Right atrium auricular region (tissue), 2 donors: ENCODE data around the gene SIGLEC10. TPM values are rescaled to one million over a fixed set of nuclear protein-coding genes. Genes with fewer than 3 reads are reported as not detected.

Experiments used
- DNase-seq: peaks from one replicate; pipeline ENCODE4 v3.0.0-alpha.2; 2019; ENCODE audit warnings: low spot score
- H3K27ac ChIP-seq, 2 donors: fragments of 200-600 bp; sonication (generic); 1 replicate in 1 of 2; 2 replicates in 1 of 2; pipeline ENCODE4 v1.5.1; 2016 to 2019
- H3K27me3 ChIP-seq, 2 donors: fragments of 200-600 bp; sonication (generic); one replicate each; pipeline versions ENCODE4 v1.5.1 to v1.6.0; 2017 to 2019
- H3K36me3 ChIP-seq: fragments of 200-600 bp; sonication (generic); one replicate; pipeline ENCODE4 v1.5.1; 2016
- H3K4me1 ChIP-seq, 2 donors: fragments of 200-600 bp; sonication (generic); one replicate each; pipeline versions ENCODE4 v1.5.1 to v1.6.0; 2017 to 2019
- H3K4me3 ChIP-seq, 2 donors: fragments of 200-600 bp; sonication (generic); 1 replicate in 1 of 2; 2 replicates in 1 of 2; pipeline ENCODE4 v1.5.1; 2017 to 2019; ENCODE audit warnings: mild to moderate bottlenecking in 1 of 2, moderate library complexity in 1 of 2
- H3K9me3 ChIP-seq, 2 donors: fragments of 200-600 bp; sonication (generic); one replicate each; pipeline ENCODE4 v1.5.1; 2019
- CTCF ChIP-seq, 2 donors: fragments of 200-600 bp; sonication (generic); IDR thresholded peaks; one replicate each; pipeline ENCODE4 v1.5.1; 2019; ENCODE audit warnings: antibody characterized with exemption in 2 of 2
- total RNA-seq, 2 donors: library from RNA; depleted of rRNA; stranded (reverse); fragments of >200 nt; gene quantifications; one replicate each; pipeline ENCODE4 v1.1.0, GENCODE V29; 2016

The SIGLEC10 gene
- total RNA-seq, 2 donors from 2014 or later, result 0.22 to 7.7 TPM

DNA sequence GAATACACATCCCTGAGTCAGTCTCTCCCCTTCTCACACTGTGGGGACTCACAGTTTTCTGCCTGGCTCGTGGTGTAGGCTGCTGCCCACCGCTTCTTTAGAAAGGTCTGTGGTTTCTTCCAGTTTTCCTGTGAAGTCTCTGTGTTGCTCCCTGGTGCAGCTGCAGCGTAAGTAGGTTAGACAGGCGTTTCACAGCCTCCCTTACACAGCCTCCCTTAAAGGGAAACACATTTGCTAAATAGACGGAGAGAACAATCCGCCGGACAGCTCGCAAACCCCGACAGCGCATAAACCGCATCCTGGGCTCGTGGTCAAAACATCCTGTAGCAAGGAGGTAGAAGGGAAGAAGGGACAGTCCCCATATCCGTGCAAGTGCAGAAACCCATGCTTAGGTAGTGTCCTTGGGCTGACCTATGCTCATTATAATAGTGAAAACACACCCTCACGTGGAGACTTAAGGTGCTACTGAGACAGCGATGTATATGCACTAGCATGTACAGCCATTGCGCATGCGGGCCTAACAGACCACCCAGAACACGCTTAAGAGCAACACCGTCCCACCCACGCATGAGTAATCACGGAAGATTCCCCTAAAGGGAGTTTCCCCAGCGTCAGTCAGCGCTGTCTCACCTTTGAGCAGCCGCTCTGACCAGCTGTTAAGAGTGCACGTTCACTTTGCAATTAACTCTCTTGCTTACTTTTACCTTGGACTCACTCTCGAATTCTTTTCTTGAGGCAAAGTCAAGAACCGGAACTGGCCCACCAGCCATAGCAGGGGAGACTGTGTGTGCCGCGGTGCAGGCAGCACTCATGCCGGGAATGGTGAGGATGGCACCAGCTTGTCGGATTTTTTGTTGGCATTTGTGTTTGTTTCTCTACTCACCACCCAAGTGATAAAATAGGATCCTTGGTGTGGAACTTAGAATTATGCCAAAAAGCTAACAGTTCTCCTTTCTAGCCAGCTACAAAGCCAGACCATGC lies 24.3 kb upstream of the SIGLEC10 start:
- Histone ChIP-seq H3K4me3 (no peak overlapping the region), H3K4me1 (no peaks in the 10 kb centered on the region), H3K27me3 (no peaks in the 10 kb centered on the region), H3K36me3 (no peaks in the 10 kb centered on the region), H3K27ac (no peak overlapping the region), H3K9me3 (no peaks in the 10 kb centered on the region)
- DNase-seq, result no peak
- TF ChIP-seq CTCF (IDR thresholded peaks at IDR 0.05), result no peak

DNA sequence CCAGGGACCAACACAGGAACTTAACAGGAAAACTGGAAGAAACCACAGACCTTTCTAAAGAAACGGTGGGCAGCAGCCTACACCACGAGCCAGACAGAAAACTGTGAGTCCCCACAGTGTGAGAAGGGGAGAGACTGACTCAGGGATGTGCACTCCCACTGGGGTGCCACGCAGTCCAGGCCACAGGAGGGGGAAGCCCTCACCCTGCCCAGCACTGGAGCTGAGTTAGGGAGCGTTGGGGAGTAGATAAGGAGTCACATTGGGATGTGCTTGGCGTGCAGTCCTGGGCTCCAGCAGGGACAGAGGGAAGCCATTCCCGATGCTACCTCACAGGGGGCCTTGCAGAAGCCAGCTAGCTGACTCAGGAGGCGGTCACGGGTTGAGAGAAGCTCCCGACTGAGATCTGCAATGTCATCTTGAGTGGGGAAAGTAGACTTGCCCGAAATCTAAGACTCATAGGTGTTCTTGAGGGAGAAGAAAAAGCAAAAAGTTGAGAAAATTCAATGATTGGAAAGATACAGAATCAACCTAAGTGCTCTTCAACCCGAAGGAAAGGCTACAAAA lies 23.5 kb upstream of the SIGLEC10 start:
- no peak overlapping the region for H3K4me3 ChIP-seq

DNA sequence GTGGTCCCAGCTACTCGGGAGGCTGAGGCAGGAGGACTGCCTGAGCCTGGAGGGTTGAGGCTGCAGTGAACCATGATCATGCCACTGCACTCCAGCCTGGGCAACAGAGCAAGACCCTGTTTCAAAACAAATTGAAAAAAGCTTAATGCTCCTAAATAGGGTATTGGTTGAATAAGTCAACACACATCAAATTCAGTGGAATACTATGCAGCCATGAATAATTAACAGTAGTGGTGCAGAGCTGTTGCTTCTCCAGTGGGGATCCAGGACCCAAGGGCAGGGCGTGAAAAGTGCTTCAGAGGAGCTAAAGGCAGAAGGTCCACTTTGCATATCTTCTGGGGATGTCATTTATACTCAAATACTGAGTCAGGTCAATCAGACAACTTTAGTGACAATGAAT lies 22.6 kb upstream of the SIGLEC10 start:
- Histone ChIP-seq H3K27me3 (no peaks in the 10 kb centered on the region), H3K4me1 (no peaks in the 10 kb centered on the region), H3K4me3 (no peak overlapping the region), H3K27ac (no peak overlapping the region), H3K9me3 (no peaks in the 10 kb centered on the region), H3K36me3 (no peaks in the 10 kb centered on the region)
- DNase-seq, result no peak
- TF ChIP-seq CTCF (IDR thresholded peaks at IDR 0.05), result no peak

More for the DNA sequence above, 23.5 kb upstream of the SIGLEC10 start:
- no peaks in the 10 kb centered on the region for H3K9me3 ChIP-seq
- no peak for TF ChIP-seq CTCF (IDR thresholded peaks at IDR 0.05)
- H3K27me3 ChIP-seq, result no peaks in the 10 kb centered on the region
- H3K4me1 ChIP-seq, result no peaks in the 10 kb centered on the region
- H3K36me3 ChIP-seq, result no peaks in the 10 kb centered on the region
- no peak overlapping the region for H3K27ac ChIP-seq
- DNase-seq, result no peak

- no peaks in the 10 kb centered on the region for H3K9me3 ChIP-seq
- no peak for DNase-seq
- H3K36me3 ChIP-seq, result no peaks in the 10 kb centered on the region
- no peaks in the 10 kb centered on the region for H3K27me3 ChIP-seq
- no peak overlapping the region for H3K27ac ChIP-seq
- H3K4me3 ChIP-seq, result no peak overlapping the region
- H3K4me1 ChIP-seq, result no peaks in the 10 kb centered on the region
- peak in 1 of 2 donors; percentile 28 for TF ChIP-seq CTCF (IDR thresholded peaks at IDR 0.05)
Measured at GRCh38 chr19:51439021-51439465, 21.6 kb upstream of the SIGLEC10 start.

- no peak overlapping the region for H3K27ac ChIP-seq
Measured at GRCh38 chr19:51434456-51434855, 17.0 kb upstream of the SIGLEC10 start.

More at GRCh38 chr19:51434456-51434855, 17.0 kb upstream of the SIGLEC10 start:
- H3K4me1 ChIP-seq, result no peaks in the 10 kb centered on the region
- TF ChIP-seq CTCF (IDR thresholded peaks at IDR 0.05), result no peak
- H3K4me3 ChIP-seq, result no peak overlapping the region
- no peaks in the 10 kb centered on the region for H3K27me3 ChIP-seq
- no peak for DNase-seq
- H3K9me3 ChIP-seq, result no peaks in the 10 kb centered on the region
- H3K36me3 ChIP-seq, result no peaks in the 10 kb centered on the region
